ENCODE results near the gene ADD3.
A peak's percentile ranks its signal among the peaks of the same experiment; 100 is the strongest.
"Not testable (repeated sequence)": the region's sequence is repeated elsewhere in the genome, so short reads cannot be mapped to it uniquely, and the experiment has no call there.

ADD3 gene

DNA sequence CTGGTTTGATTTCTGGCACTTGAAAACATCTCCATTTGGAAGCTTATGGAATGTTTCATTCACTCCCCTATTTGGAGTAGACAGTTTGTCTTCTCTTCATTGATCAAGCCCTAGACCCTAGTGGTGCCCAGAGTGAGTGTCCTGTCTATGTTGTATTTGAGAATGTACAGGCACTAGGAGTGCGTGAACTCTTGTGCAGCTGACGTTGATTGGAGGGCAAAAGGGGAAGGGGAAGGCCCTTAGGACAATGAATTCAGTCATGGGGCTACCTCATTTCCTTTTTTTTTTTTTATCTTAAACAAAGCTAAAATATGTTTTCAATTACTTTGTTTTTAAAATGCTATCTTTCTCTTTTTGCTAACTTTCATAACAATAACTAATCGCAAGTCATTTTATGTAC is 66.5 kb downstream of the ADD3 start:
- no peak for DNase-seq

DNA sequence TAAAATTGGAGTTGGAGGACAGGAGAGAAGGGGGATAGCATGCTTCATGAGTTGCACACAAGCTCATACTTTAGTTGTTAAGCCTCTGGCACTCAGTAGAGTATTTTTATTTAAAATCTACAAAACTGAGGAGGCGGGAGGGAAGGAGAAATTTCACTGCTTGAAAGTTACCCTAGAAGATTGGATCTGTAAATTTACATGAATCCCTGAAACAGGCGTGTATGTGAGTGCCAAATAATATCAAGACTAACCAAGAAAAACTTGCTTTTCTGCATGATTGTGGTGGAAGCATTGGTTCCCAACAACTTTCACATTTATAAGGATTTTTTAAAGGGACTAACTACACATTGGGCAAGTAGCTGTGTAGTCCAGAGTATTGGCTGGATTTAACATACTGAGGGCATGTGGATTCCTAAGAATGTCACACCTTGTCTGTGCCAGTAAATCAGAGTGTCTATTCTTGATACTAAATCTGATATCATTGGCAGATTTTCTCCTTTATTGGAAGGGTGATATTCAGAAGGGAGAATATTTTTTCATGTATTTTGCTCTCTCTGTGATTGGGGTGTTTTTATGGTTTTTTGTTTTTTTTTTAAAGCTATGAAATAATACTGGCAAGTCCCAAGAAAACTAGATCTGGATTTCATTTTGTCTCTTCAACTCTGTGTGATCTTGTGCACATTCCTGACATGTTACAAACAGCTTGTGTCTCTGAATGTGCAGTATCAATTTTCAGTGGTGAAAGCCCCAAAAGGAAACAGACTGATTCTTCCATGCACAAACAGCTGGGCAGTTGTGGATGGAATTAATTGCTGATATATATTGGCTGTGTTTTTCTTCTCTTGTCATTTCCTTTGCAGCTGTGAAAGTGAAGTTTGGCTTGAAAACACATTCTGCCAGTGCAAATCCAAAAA is 67.2 kb downstream of the ADD3 start:
- DNase-seq = no peak

DNA sequence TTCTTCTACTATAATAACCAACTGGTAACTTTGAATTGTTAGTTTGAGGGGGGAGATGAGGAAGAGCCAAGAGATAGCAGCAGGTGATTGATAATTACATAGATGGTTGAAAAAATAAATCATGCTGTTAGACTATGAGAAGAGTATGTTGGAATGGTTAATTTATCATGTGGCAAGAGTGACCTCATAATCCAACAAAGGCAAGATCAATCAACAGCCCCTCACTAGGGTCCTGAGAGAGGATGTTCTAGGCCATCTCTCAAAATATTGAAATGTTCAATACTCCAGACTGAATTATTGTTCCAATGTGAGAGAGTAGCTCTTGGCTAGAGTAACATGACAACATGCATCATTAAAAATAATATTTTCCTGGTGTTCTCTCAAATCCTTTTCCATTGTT is 67.9 kb downstream of the ADD3 start:
- DNase-seq = no peak

DNA sequence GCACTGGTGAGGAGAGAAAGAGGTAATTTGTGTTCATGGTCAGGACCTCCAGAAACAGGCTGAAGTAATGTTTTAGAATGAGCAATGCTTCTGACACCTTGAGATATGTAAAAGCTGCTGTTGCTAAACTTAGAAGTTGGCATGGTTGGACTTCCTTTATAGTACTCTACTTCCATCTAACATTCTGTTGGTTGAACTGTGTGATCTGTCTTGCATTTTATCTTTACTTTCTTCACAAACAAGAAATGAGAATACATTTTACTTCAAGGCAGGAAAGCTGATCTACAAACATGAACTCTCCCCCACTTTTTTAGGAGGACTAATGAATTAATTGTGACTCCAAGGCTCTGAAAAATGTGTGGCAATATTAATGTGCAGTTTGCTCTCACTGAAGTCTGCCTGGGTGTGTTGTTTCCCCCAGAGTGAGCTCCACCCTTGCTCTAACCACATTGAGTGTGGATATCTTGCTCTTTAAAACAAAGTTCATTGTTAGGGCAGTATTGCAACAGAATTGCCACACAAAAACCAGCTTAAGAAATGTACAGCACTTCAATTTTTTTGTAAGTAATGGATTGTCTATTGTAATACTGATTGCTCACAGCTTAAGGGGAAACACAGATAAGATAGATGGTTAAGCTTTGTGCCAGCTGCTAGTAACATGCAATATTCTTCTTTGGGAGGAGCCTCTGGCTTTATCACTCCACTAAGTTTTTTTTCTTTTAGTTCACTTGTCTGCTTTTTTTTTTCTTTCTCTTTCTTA is 69.0 kb downstream of the ADD3 start:
- peak; percentile 96 for DNase-seq

DNA sequence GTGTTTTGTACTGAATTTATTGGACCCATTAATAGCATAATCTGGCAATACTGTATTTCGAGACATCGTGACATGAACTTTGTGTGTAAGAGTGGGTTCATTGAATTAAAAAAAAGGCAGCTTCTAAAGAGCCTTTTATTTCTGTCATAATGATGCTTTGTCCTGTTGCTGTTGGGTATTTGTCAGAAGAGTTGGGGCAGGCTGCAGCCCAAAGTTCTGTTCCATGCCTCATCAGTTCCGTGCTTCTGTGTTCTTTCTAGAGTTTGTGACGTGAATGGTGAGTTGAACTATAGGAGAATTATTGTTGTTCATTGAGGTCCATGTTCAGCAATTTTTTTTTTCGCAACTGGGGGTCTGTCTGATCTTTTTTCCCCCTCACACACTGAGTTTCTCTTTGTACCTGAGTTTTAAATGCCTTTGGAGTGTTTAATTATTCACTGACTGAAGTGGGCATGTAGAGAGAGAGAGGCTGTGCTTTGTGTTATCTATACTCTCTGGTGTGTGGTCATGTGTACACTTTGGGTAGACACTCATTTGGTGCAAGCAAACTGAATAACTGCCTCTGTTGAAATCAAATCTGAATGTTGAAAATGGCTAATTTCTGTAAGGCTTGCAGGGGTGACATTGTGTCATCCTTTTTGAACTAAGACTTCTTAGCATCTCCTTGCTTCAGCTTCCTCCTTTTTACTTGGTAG is 69.8 kb downstream of the ADD3 start:
- DNase-seq = peak; percentile 43

DNA sequence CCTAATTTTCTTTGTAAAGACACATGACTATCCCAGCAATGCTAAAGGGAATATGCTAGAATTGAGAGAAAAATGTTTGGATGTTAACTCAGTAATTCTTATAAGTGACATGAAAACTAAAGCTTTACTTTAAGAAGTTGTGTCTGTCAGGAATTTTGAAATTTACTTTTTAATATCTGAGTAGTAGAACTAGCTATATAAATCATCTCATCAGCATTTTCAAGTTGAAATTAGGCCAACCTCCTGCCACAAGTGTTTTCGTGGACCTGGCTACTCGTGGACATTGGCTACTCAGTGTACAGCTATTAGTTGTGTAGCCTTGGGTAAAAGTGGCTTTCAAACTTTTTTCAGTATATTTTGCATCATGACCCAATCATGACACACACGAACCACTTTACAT is 70.5 kb downstream of the ADD3 start:
- no peak for DNase-seq

DNA sequence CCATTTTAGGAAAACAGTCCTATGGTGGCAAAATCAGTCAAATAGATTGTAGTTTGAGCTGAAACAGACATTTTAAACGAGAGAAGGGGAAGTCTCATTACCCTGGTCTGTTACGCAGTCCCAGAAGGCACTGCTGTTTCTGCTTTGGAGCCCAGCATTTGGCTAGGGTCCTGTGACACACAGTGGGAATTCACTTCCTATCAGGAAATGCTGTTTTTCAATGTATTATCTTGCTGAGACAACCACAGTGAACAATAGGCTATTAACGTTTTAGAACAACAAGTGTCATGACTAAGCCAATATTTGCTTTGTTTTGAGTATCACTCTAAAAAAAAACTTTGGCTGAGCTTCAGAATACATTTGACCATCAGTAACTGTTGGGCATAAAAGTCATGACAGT is 74.1 kb downstream of the ADD3 start:
- DNase-seq = no peak

DNA sequence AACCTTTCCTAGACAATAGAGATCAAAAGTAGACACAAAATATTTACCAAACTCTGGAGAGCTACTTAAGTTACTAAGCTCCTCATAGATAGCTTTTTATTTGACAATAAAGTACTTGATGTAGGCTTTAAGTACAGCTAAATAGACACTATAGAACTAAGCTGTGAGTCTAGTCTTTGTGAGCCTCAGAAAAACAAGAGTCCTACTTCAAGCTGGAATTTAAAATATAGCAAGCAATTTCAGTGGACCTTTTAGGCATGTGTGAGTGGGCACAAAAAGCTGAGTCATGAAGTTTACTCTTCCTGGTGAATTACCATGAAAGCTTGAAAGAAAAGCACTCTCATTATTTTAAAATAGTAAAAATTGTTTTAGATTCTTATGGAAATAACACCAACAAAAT is 76.1 kb downstream of the ADD3 start:
- no peak for DNase-seq

DNA sequence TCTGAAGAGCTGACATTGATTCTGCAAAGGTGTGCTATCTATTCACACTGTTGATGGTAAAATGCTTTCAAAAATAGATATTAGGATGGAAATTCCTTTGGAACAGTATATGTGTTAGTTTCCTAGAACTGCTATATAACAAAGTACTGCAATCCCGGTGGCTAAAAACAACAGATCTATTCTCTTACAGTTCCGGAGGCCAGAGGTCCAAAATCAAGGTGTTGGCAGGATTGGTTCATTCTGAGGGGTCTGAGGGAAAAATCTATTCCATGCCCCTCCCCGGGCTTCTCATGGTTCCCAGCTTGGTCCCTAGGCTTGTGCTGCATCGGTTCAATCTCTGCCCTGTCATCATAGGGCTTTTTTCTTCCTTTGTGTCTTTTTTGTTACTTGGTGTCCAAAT is 79.9 kb downstream of the ADD3 start:
- no peak for DNase-seq

DNA sequence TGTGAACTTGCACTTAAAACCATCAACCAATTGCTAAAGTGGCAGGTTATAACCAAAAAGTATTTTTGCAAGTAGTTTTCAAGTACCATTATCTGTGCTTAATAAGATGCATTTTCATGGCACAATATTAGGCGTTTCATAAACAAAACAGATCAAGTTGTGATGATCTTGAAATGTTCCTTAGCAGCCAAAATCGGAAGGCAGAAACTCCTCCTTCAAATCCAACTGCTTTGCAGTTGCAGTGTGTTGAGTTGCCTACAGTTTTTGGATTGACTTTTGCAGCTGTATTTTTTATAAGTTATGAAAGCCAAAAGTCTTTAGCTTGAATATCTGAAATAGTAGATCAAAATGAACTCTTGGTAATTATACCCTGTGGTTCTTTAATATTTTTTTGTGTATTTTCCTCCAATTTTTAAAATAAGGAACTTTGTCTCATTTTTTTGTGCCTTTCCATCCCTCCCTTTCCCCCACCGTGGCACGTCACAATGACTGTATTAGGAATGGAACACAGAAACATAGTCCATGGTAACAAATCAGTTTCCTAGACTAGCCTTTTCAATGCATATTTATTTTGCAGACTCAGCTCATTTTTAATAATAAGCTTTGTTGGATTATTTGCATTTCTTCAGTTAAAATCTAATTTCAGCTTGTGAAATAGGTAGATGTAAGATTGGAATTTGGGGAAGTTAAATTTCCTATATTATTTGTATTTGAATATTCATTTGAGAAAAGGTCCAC is 80.8 kb downstream of the ADD3 start:
- no peak for DNase-seq

DNA sequence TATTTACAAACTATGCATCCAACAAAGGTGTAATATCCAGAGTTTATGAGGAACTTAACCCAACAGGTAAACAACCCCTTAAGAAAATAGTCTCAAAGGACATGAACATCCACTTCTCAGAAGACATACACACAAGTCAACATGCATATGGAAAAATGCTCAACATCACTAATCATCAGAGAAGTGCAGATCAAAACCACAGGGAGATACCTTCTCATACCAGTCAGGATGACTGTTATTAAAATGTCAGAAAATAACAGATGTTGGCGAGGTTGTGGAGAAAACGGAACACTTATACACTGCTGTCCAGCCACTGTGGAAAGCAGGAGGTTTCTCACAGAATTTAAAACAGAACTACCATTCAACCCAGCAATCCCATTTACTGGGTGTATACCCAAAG is 84.0 kb downstream of the ADD3 start:
- no peak for DNase-seq

DNA sequence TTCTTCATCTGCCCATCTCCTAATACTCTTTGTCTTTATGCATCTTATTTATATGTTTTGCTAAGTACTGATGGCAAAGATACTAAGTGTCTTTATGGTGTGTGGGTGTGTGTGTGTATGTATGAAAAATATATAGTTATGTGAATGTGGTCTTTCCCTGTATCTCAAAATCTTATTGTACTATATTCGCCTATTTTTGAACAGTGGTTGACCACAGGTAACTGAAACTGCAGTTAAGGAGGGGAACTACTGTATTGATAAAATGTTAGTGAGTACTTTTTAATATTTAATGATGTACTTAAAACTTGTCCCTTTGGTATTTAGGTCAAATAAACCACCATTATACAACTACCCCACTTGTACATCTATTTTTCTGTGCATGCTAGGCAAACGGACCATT is 85.9 kb downstream of the ADD3 start:
- no peak for DNase-seq

DNA sequence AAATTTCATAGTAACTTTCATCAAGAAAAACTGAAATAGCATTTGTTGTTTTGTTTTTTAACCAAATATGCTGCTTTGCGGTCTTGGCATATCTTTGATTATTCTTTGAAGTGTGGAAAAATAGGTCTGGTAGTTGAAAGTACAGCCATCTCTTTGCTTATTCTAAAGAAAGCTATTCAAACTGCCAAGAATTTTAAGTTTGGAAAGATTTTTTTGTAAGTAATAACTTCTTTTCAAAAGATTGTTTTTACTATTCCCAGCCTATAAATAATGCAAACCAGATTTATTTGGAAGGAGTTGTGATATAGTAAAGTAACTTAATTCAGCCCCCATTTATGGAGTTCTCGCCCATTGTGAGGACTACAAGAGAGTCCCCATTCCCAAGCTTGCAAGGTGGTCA is 87.0 kb downstream of the ADD3 start:
- no peak for DNase-seq

DNA sequence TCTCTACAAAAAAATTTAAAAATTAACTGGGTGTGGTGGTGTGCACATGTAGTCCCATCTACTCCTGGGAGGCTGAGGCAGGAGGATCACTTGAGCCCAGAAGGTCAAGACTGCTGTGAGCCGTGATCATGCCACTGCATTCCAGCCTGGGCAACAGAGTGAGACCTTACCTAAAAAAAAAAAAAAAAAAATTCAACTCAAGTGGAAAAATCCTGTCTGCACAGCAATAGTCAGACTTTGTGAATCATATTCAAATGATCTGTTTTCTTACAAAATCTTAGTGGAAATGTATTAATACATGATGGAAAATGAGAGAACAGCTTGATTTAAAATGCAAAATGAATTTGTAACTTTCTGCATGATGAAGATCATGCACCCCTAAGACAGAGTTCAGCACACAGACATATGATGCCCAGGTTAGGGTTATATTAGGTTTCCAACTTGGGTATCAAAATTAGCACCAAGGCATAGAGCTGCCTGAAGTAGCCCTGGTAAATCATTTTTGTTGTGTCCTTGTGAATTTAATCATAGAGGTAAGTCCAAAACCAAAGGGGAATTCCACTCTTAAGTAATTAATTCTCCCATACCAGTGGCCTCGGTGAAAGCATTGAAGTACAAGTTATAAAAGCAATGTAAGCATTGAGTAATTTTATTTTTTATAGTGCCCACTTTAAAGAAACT is 93.8 kb downstream of the ADD3 start:
- DNase-seq = no peak

DNA sequence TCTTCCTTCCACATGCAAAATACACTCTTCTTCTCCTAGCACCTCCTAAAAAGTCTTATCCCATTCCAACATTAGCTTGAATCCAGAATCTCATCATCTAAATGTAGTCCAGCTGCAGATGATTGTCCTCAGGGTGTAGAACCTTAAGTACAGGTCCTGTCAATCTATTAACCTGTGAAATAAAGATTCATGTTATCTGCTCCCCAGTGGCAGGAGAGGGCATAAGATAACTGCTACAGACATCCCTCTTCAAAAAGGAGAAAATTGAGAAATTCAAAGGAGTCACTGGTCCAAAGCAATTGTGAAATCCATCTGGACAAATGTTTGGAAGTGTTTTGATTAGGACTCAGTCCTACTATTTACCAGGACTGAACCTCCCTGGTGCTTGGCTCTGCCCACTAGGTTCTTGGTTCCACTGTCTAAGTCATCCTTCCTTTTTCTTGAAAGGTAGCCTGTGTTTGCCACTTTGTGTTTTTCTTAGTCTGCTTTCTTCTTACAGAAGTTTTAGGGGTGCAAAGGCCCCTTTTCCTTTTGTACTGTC is 96.2 kb downstream of the ADD3 start:
- no peak for DNase-seq

DNA sequence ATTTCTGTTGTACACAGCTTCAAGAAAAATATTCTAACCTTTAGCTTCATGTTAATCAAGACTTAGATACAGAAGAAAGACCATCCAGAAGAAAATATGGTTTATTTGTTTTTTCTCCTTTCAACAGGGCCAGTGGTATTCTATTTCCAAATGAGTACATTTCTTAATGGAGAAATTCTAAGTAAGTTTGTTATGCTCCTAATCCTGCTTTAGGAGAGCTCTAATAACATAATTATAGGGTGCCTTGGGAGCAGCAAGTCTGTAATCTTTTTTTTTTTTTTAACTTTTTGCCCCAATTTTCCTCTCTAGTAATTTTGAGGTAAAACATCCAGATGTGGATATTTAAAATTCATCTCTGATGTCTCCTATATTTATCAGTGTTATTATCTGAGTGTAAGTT is 98.1 kb downstream of the ADD3 start:
- DNase-seq = no peak

DNA sequence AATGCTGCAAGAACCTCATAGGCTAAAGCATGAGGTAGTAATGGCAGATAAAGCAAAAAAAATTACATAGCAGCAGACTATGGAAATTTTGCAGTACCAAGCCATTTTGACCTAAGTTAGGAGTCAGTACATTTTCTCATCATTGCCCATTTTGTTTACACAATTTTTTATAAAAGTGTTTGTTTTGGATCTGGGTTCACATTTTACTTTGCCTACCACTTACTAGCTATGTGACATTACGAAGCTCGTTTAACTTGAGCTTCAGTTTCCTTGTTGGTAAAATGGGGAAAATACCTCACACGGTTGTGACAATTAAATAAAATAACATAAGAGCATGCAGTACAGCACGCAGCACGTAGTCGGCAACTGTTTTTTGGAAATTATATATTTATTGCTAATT is 99.6 kb downstream of the ADD3 start:
- DNase-seq = no peak

DNA sequence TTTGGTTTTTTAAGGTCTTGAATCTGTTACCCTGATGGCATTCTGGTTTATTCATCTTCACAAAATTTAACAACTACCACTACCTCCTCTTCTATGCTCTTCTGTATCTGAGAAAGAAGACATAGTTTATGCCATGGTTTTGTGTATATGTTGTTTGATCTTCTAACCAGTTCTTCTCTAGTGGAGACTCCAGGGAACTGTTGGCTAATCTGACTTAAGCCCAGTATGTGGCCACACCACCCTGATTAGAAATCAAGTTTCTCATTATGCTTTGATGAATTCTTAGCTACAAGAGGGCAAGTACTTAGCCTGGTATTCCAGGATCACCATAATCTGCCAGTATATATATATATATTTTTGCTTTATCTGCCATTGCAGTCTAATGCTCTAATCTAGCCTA is 100.1 kb downstream of the ADD3 start:
- no peak for DNase-seq

DNA sequence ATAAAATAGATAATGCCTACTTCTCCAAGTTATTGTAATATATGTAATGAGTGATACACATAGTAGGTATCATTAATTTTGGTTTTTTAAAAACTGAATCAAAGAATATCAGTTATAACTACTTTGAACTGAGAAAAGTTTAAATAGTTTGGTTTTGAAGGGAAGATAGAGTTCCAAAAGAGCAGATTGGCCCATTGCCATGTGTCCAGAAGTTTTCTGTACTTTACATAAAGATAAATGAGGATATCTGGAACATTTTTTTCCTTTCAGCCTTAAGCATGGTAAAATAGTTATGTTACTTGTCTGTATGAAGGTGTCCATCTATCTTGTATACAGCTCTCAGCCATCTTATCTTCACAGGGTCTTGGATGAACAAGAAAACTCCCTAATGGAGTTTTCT is 101.7 kb downstream of the ADD3 start:
- DNase-seq = no peak

DNA sequence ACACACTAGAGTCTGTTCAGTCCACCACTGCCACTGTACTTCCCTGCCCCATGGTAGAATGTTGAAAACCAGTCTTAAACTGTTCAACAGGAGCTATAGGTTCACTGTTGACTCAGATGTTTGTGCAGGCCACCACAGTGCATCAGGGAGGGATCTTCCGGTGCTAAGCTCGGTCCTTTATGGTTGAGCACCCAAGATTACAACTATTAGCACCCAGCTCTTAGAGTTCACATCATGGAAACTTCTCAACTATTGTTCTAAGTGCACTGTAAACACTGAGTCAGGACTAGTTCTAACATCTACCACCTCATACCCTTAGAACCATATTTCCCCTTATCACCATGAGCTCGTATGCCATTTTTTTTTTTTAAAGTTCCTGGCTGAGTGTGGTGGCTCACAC is 102.6 kb downstream of the ADD3 start:
- no peak for DNase-seq

DNA sequence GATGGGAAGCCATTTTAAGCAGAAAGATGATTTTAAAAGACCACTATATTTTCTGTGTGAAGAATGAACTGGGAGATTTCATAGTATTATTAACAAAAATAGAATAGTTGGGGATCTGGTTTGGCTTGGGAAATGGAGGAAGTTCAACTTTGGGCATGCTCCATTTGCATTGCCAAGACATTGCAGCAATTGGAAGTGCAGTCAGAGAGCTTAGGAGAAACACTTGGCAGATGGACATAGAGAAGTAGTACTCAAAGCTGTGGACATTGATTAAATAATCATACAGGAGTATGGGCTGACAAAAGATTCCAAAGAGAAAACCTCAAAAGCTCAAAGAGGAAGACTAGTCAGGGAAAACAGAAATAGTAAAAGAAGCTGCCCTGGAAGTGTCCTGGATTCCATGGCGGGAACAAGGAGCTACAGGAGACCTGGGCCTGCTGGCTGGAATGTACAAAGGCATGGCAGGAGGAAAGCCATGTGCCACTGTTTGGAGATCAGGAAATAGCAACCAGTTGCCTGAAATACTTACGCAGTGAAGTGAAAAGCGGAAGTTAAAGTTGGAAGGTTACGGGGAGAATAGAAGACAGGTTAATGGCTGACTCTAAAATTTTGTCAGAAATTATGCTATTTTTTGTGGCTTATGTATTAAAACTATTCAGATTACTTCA is 106.0 kb downstream of the ADD3 start:
- no peak for DNase-seq

DNA sequence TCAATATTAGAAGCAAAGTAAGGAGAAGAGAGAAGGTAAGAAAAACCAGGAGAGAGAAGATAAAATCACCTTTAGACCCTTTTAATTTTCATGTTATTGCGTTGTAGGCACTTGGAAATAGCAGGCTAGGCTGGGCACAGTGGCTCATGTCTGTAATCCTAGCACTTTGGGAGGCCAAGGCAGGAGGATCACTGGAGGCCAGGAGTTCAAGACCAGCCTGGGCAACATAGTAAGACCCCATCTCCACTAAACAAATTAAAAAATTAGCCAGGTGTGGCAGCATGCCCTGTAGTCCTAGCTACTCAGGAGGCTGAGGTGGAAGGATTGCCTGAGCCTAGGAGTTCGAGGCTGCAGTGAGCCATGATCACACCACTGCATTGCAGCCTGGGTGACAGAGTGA is 106.9 kb downstream of the ADD3 start:
- DNase-seq = not testable (repeated sequence)
